Stimulated activated CD4-positive, alpha-beta T cell treated with anti-CD3 and anti-CD28 coated beads, Interleukin-15, amount 100 ng/mL, for 24 hours (primary cell): ENCODE data around the gene PCSK6.
"Not testable (repeated sequence)": the region's sequence is repeated elsewhere in the genome, so short reads cannot be mapped to it uniquely, and the experiment has no call there.

ENCODE experiments used
- DNase-seq: peaks from one replicate; pipeline ENCODE4 v3.0.0-alpha.2; 2020

PCSK6 gene

GRCh38 chr15:101305820-101306255, 183.7 kb downstream of the PCSK6 start:
- DNase-seq: no peak

GRCh38 chr15:101303408-101303807, 186.1 kb downstream of the PCSK6 start:
- DNase-seq: no peak

- DNase-seq: no peak
Measured at GRCh38 chr15:101296418-101297405, 192.8 kb downstream of the PCSK6 start.

GRCh38 chr15:101295607-101296161, 193.8 kb downstream of the PCSK6 start:
- DNase-seq: no peak

DNA sequence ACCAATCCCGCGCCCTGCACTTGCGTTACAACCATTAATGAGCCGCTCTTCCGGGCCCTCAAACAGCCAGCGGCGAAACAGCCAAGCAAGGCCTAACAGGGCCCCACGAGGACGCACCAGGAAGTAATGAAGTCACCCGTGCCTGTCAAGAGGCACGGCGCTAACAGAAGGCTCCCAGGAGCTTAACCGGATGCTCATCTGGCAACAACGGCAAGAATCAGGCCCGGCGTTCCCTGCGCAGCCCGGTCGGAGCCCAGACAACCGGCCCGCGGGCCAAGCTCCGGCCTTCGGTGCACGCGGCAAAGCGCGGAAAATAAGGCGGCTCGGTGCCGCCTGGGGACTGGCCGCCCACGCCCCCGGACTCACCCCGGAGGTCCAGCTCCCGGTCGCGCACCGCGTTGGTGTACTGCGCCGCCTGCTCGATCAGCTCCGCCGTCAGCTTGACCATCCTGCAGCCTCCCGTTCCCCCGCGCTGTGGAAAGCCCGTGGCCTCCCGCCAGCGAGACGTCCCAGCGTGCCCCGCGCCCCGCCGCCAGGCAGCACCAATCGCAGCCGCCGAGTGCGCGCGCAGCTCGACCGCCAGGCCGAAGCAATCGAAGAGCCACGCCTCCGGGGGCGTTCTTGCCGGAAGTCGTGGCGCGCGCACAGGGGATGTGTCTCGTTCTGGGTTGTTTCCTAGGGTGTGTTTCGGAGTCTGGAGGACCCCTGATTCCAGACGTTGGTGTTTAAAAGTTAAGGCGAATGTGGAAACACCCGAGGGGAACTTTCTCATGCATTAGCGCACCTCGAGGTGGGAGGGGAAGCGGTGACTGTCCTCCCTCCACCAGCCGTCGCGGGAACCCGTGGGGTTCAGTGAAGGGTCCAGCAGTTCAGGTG, 194.5 kb downstream of the PCSK6 start, which contains the start of gene SNRPA1:
Gene SNRPA1, minus strand, starts transcription at position 518 of the 876 bp plus-strand sequence. Its CDS starts 70 bp downstream, at position 448.
- DNase-seq: peak; percentile 99

DNA sequence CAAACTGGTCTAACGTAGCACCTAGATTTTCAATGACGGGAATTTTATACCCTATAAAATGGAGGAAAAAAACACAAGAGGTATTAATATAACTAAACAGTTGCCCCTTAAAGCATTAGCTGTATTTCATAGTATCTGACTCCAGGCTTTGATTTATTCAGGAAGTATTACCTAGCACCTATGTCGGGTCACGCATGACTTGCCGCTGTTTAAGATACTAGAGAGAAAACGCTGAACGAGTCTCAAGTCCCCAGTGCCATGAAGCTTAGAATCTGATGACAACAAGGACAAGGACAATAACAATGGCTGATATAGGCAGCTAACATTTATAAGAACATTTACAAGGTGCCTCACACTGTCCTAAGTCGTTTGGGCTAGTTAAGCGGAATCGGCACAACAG, 196.4 kb downstream of the PCSK6 start:
- DNase-seq: no peak

DNA sequence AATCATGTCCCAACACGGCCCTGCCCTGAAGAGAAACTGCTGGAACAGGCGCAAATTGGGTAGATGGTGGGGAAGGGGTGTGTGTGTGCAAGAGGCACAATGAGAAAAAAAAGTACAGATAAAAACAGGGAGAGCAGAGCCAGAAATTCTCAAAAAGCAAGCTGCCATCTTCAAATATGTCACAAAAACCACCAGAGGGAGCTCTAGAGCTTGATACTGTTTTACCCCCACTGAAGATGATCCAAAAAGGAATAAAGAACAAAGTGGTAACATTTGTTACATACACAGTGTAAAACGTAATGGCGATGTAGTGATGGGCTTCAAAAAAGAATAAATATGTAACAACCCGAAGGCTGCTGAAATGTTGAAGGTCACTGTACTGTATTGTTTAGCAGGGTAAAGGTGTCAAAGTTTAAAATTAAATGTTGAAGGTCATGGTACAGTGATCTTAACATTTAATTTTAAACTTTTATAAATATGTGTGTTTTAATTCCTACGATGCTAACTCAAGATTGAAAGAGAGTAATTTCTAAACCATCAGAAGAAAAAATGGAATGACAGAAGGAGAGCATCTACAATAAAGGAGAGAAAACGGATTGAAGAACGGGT, 200.5 kb downstream of the PCSK6 start:
- no peak for DNase-seq

- not testable (repeated sequence) for DNase-seq
Measured at GRCh38 chr15:101287342-101287741, 202.2 kb downstream of the PCSK6 start.

GRCh38 chr15:101286471-101287114, 202.9 kb downstream of the PCSK6 start:
- no peak for DNase-seq

GRCh38 chr15:101283931-101284330, 205.6 kb downstream of the PCSK6 start:
- no peak for DNase-seq

- no peak for DNase-seq
Measured at GRCh38 chr15:101280007-101280406, 209.5 kb downstream of the PCSK6 start.

DNA sequence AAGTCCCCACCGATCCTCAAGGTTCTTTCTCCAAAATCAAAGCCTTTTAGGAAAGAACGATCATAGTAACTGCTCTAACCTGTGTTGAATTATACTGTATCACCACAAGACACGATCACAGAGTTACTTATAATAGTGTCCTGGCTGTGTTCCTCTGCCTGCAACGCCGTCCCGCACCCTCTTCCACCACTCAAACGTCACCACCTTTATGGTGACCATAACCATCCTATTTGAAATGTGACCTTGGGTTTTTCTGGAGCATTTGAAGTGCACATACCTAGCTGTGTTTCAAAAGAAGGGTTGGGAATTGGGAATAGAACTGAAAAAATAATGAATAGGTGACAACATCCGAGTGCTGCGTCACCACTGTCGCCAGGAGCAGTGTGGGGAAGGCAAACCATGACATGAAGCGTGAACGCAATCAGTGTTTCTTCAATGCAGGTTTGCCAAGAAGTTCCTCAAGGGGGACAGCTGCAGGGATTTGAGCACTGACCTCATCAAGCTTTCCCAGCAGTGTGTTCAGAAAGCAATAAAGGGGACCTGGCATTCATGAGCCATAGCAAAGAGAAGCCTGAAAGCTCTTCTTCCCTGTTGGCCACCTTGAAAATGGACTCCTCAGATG, 211.5 kb downstream of the PCSK6 start:
- no peak for DNase-seq

GRCh38 chr15:101277038-101277822, 212.3 kb downstream of the PCSK6 start, which contains the start of gene SELENOS:
SELENOS (minus strand) TSS chr15:101277485; CDS start chr15:101277417, 68 bp downstream.
- peak; percentile 94 for DNase-seq

- peak; percentile 24 for DNase-seq
Measured at GRCh38 chr15:101276501-101277037, 212.9 kb downstream of the PCSK6 start.

DNA sequence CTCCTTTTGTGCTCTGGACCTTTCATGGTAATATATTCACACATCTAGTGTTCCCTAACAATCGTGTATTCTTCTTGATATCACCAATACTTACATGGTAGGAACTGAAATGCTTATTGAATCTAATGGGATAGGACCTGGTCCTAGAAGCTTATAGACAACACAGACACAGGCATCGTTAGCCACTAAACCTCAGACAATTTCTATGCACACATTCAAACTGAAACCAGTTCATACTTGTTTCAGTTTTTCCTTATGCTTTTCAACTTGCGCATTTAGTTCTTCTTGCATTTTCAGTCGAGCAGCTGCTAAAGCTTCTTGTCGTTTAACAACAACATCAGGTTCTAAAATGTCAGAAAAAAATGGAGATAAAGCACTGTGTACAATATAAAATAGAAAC, 214.5 kb downstream of the PCSK6 start:
- no peak for DNase-seq

DNA sequence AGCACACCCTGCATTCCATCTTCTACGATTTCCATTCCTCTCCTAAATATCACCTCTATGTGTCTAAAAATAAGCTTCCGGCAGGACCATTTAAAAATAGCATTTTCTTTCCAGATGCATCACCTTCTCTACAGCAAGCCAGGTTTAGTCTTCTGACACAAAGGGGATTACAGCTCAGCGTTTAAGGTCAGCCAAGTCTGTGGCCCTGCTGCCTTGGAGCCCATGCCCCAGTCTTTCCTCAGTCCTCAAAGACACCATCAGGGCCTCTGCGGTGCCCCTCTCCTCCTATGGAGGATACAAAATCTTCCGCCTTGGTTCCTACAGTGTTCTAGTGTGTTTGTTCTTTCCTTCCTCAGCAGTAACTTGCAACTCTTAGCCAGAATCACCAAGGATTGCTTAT, 216.0 kb downstream of the PCSK6 start:
- DNase-seq: no peak

- no peak for DNase-seq
Measured at GRCh38 chr15:101272584-101272983, 216.9 kb downstream of the PCSK6 start.

DNA sequence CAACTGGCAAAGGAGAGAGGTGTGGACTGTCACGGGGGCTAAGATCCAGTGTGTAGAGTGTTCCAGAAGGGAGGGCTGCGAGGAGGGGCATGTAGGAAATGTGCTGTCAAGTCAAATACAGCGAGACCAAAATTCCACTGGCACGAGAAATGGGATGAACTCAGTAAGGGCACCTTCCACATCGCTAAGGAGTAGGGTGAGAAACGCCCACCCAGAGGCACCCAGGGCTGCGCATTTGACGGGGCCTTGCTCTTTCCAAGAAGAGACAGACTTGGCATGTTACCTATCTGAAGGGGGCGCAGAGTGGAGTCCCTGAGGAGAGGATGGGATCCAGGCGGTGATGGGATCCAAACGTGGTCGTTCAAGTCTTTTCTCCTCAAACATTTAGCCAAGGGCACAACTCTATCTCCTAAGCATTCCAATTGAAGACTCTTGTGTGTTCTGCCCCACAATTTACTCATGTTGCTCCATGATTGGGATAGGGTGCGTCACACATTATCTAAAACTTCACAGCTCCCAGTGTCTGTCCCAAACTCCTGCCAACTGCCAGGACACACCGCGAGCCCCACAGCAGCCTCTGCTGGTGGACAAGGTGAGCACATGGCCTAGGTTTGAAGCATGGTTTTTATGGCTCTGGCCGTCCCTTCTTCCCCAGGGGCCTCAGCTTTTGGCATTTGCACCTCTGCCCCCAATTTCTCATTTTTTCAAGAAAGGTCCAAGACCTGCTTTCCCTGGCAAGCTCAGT, 219.9 kb downstream of the PCSK6 start:
- no peak for DNase-seq

GRCh38 chr15:101267320-101268104, 222.0 kb downstream of the PCSK6 start:
- no peak for DNase-seq
